ENCODE results near the gene KRTAP6-3.

Gene KRTAP6-3, protein sequence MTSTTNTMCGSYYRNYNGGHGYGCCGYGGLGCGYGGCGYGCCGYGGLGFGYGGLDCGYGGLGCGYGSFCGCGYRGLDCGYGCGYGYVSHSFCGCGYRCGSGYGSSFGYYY

DNA sequence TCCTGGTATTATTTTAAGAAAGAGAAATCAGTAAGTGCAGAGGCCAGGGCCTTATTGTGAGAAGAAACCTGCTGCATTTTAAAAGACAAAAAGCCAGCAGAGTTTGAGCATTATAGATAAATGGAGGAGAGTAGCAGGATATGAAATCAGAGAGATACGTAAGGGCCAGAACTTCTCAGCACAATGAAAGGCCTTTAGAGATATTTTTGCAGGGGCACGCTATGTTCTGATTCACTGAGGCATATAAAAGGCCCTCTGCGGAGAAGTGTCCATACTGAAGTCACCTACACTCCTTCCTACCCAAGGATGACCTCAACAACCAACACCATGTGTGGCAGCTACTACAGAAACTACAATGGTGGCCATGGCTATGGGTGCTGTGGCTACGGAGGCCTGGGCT, at the start of gene KRTAP6-3:
KRTAP6-3 (plus strand) TSS at position 301 of the 400 bp plus-strand sequence; CDS start at position 307, 6 bp downstream.
- DNase-seq (ENCODE audit: low spot score) = no peak

DNA sequence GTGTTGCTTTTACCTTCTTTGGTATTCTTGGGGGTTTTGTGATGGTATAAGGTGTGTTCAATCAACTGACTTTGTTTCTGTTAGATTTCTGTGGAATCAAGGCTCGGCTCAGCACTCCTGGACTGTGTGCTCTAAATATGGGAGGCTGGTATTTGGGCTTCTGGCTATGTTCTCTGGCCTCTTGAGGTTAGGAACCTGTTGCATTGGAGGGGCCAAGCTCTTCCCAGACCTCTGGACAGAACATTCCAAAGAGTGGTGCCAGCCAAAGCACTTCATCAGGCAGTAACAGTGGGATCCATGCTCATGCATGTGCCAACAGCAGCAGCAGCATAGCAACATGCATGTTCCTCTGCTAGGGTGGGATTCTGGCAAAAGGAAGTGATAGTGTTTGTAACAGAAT, 39.5 kb upstream of the KRTAP6-3 start:
- no peak for DNase-seq (ENCODE audit: low spot score)

DNA sequence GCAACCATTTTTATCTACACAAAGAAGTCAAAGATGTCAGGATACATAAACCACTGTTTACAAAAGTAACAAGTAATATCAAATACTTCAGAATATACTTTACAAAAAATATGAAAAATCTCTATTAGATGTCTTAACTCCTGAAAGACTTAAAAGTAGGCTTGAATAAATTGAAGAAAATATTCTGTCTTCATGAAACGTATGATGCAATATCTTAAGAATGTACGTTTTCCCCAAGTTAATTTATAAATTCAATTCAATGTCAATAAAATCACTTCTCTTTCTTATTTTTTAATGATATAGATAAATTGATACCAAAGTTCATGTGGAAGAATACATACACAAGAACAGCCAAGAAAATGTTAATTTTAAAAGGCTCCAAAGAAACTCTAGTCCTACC, 37.1 kb upstream of the KRTAP6-3 start:
- DNase-seq (ENCODE audit: low spot score) = no peak

DNA sequence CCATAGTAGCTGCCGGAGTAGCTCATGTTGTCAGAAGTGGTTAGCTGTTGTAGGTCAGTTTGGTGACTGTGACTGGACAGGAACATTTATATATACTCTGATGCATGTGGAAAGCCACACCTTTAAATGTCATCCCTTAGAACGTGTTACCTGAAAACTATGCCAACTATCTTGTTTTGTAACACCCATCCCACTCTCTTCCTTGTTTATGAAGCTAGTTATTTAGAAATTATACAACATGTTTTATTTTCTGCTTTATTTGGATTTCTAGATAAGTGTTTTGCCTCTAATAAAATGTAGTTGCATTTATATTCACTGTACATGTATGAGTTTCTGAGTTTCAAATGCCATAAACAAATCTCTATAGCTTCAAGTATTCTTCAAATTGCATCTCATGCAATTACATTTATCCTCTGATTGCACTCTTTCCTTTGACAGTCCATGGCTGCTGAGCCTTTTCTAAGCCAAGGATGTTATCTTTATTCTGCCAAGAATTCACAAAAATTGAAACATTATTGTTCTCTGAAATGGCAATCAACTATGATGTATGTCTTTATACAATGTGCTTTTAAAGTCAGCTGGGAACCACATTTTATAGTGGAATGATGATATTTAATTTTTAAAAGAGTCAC, 30.9 kb upstream of the KRTAP6-3 start, which contains the start of gene KRTAP19-7:
KRTAP19-7 (minus strand) TSS at position 51 of the 632 bp plus-strand sequence; CDS start at position 26, 25 bp downstream.
- no peak for DNase-seq (ENCODE audit: low spot score)

DNA sequence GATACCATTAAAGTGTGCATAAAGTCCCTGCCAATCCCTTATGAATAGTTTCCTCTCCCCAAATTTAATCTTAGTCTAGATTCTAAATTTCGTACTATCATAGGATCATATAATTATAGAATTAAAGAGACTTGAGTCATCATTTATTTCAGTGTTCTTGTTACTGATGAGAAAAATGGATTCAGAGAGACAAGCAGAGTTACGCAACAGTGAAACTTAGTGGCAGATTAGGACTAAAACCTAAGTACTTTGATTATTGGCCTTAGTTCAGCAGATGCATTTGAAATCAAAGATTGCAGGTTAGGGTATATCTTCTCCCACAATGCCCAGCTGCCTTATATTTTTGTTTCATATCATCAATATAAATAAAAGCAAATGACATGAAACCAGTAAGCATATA, 30.3 kb upstream of the KRTAP6-3 start:
- no peak for DNase-seq (ENCODE audit: low spot score)

DNA sequence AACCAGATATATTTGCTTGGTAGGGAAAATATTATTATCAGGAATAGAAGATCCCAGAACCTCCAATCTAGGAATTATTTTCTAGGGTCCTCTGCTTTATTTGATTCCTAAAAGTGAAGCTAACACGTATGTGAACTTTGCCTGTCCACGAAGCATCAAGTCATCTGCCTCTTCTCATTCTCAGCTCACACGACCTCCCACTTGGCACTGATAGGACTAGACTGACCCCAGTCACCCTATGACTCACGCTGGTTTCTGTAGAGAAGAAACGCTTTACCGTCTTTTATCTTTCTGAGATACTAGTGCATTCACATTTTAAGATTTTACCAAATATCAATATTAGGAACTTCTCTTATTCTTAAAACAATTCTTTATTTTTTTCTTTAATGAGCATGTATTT, 29.2 kb upstream of the KRTAP6-3 start:
- no peak for DNase-seq (ENCODE audit: low spot score)

DNA sequence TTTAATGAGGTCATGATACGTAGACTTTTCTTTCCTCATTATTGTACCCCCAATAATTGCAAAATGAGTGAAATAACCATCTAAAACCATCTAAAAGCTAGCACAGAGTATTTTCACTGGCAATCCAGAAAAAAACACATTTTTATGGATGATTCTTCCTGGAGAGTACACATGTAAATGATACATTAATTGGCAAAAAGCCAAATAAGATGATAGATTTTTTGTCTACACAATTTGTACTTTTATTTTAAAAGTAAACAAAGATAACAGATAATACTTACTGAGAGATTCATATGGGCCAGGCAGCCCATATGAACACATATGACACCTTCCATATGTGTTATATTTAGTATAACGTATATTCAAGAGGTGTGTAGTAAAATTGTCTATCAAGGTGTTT, 28.6 kb upstream of the KRTAP6-3 start:
- DNase-seq (ENCODE audit: low spot score) = no peak

DNA sequence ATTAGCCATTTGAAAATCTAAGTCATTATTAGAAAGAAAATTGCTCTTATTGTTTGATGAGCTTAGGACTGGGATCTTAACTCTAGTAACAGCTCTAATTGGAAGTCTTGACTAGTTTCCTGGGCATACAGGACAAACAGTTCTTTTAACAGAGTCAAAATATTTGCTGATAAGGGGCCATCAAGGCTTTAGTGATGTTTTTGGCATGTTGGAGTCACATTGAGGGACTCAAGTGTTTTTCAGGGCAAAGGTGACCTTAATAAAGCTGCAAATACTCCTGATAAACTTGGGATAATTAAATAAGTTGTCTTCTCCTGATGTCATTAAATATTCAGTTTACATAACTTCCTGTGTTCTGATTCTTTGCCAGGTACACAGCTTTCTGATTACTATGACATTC, 24.6 kb upstream of the KRTAP6-3 start:
- no peak for DNase-seq (ENCODE audit: low spot score)

DNA sequence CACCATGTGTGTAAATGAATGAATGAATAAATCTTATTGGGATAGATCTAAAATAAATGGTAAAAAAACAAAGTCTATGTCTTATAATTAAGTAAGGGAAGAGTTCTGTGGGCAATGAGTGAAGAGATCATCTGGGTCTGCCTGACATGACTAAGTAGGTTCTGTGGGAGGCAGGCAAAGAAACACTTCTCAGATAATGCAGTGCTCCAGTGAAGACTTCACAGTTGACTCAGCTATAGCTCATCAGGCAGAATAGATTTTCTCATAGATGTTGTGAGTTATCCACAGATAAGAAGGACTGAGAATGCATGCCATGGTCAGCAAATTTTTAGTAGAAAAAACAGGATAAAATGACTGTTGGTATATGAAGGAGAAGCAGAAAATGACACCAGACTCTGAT, 14.5 kb upstream of the KRTAP6-3 start:
- DNase-seq (ENCODE audit: low spot score) = no peak

DNA sequence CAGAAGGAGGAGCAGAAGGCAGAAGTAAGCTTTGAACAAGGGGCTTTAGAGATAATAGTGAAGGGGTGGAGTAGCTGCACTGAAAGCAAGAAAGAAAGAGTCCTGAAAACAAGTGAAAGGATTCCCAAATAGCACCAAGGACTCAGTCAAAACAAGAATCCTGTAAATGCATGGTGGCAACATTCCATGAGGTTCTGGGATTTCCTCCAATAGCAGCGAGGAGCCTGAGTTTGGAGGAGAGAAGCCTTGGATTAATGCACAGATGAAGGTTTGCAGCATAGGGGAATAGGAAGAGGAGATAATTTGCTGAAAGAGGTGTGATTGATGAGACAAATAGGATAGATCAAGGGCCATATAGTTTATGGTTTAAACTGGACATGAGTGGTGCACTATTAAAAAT, 12.9 kb upstream of the KRTAP6-3 start:
- DNase-seq (ENCODE audit: low spot score) = no peak

DNA sequence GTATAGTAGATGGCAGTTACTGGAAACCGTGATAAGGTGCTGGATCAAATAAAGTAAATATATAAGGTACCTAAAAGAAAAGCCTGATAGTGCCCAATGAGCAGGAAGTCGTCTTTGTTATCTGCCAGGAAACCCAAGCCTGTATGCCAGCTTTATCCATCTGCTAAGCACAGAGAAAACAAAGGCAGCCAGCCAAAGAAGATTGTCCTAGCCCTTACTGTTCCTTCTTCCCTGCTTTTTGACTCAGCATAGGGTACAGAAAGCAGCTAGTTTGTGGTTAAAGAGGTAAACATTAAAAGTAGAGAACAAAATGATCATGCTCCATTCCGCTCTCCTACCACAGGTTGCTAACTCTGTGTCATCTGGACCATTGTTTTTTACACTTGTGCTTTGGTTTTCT, 12.1 kb upstream of the KRTAP6-3 start:
- no peak for DNase-seq (ENCODE audit: low spot score)

DNA sequence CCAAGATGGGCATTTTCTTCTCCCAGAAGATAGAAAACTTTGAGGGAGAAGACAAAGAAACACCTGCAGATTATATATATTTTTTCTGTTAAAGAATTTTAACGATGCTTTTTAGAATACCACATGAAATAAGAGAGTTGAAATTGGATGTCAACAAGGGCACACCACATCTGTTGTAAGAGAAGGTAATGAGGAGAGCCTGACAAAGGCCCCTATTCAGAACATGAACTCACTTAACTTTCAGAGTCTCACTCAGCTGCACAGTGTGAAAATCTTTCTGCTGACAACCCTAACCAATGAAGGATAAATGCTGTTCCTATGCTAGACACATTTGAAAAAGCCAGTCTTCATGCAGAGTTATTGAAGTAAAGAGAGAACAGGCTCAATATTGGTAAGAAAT, 9.4 kb upstream of the KRTAP6-3 start:
- DNase-seq (ENCODE audit: low spot score) = no peak

DNA sequence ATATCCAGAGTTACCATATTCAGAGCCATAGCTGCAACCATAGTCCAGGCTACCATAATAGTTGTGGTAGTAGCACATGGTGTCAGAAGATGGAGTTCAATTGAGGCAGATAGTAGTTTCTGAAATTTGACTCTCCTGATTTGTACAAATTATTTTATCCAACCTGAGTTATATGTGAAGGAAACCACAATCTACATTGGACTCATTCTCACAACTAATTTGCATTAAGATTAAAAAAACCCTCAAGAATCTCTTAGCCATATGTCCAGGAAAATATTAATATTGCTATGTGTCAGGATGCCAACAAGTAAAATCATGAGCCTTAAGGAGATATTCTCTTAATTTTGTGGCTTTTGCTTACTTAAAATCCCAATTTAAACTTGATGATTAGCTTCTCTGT, 1.9 kb upstream of the KRTAP6-3 start, which contains the start of gene KRTAP22-2:
KRTAP22-2 (minus strand) TSS at position 101 of the 400 bp plus-strand sequence.
- DNase-seq (ENCODE audit: low spot score) = no peak

DNA sequence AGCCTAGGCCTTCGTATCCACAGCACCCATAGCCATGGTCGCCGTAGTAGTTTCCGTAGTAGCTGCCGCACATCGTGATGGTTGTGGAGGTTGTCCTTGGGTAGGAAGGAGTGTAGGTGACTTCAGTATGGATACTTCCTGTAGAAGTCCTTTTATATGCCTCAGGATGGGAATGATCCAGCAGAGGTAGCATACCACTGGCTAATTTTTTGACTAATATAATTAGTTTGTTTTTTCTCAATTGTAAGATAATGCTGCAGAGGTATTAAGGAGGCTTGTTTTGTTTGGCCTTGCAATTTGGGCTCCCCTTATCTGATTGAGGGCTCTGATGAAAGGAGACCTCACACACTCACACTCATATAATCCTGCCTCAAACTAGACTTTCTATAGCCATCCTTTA, 6.6 kb downstream of the KRTAP6-3 start, which contains the start of gene KRTAP6-2:
KRTAP6-2 (minus strand) TSS at position 101 of the 400 bp plus-strand sequence; CDS start at position 73, 28 bp downstream.
- DNase-seq (ENCODE audit: low spot score) = no peak

DNA sequence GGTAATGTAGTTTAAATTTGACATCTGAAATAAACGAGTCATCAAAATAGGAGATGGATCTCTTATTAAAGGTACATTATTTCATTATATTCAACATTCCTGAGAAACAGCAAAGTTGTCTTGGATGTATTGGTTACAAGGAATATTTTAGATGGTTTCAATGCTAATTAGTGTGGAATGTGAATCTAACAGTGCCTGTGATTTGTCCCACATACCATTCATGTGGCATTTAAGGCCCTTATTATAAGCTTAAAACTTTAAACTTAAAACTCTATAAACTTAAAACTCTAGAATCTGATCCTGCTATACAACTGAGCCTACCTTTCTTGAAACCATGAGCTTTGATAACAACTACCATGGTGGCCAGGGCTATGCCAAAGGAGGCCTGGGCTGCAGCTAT, 8.5 kb downstream of the KRTAP6-3 start, which contains the start of gene KRTAP22-1:
KRTAP22-1 (plus strand) TSS at position 301 of the 400 bp plus-strand sequence.
- DNase-seq (ENCODE audit: low spot score) = no peak

DNA sequence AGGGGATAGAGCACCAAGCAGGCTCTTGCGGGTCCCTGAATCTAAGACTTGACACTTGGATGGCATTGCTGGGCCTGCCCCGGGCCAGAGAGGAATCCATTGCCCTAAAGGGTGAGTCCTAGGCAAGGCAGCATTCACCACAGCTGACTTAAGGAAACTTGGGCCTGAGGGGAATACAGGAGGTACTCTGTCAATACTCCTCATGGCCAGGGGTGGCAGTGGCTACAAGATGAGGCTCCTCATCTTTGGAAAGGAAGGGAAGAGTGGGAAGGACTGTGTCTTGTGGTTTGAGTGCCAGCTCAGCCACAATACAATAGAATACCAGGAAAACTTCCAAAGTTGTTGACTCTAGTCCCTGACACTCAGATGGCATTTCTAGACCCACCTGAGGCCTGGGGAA, 13.7 kb downstream of the KRTAP6-3 start:
- no peak for DNase-seq (ENCODE audit: low spot score)

DNA sequence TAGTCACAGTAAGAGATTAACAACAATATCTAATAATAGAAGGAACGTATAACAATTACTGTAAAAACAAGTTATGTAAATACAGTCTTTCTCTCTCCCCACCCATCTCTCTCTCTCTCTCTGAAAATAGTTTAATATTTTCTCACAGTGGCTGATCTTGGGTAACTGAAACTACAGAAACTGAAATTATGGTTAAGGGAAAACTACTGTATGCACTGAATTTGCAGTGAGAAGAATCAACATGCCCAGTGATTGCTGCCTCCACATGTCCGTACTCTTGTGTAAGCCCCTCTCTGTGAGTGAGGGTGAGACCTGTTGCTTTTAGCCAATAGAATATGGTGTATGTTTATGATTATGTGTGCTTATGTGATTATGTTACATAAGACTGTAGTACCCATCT, 19.9 kb downstream of the KRTAP6-3 start:
- no peak for DNase-seq (ENCODE audit: low spot score)

DNA sequence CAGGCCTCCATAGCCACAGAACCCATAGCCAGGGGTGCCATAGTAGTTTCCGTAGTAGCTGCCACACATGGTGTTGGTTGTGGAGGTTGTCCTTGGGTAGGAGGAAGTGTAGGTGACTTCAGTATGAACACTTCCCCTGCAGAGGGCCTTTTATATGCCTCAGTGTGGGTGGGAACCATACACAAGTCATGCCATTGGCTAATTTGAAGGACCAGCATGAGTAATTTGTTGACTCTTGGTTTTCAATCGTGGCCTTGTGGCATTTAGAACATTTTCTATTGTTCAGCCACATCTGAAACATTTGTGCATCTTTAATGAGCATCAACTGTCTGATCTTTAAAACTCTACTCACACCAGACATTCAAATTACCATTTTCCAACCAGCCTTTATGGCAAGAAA, 21.6 kb downstream of the KRTAP6-3 start, which contains the start of gene KRTAP6-1:
KRTAP6-1 (minus strand) TSS at position 95 of the 400 bp plus-strand sequence; CDS start at position 69, 26 bp downstream.
- no peak for DNase-seq (ENCODE audit: low spot score)

DNA sequence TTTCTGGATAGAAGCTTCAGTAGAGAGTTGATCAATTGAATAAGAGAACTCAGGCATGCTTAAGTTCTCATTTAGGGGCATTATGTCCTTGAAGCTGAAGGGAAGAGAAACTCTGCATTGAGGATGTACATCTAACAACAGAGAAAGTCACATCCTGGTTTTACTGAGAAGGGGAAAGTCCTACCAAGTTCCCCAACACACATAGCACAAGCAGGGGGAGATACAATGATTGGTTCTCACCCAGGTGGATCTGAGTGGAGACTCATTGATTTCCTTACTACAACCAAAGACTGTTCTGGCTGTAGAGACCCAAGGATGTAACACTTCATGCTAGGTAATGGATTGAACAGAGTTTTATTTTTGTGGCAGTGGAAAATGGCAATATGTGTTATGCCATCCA, 23.0 kb downstream of the KRTAP6-3 start:
- DNase-seq (ENCODE audit: low spot score) = no peak

DNA sequence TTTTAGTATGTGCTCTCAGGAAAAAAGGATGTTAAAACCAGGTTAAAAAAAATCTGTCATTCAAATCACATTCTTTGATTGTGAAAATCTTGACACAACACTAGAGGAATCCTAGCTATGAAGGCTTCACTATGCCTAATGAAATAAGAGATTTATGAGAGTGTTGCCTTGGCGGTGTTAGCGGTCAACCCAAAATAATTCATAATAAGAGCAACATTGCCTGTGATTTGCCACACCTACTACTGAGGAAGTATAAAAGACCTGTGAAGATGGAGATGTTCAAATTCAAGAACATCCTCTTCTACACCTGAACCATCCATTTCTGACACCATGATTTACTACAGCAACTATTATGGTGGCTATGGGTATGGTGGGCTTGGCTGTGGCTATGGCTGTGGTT, 23.9 kb downstream of the KRTAP6-3 start, which contains the start of gene KRTAP20-1:
KRTAP20-1 (plus strand) TSS at position 301 of the 400 bp plus-strand sequence; CDS start at position 331, 30 bp downstream.
- DNase-seq (ENCODE audit: low spot score) = no peak

DNA sequence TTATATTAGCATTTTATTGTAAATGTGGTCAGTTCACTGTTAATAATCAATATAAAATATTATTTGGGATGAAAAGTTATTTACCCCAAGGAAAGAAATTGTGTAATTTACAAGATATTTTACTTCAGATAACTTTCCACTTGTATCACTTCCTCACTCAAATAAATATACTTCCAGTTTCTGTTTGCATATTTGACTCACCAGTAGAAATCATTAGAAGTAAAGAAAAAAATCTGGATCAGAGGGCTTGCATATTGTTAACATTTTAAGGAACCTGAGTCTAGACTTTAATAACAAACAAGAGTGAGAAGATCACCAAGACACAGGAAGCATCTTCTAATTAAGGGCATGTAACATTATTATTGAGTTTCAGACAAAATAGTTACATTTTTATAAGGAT, 27.8 kb downstream of the KRTAP6-3 start:
- DNase-seq (ENCODE audit: low spot score) = no peak

DNA sequence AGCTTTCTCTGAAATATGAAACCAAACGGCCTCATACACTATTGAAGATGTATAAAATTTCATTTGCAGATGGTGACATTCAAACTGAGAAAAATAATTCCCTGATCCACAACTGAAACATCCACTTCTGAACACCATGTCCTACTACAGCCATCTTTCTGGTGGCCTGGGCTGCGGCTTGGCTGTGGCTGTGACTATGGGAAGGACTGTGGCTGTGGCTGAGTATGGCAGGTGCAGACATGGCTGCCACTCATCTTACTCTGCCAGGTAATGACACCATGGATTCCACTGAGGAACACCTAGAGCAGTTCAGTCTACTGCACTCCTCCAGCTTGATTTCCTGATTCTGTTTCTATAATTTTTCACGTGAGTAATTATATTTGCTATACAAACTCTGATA, 28.3 kb downstream of the KRTAP6-3 start, which contains the start of gene KRTAP20-4:
KRTAP20-4 (plus strand) TSS at position 106 of the 400 bp plus-strand sequence.
- DNase-seq (ENCODE audit: low spot score) = no peak

DNA sequence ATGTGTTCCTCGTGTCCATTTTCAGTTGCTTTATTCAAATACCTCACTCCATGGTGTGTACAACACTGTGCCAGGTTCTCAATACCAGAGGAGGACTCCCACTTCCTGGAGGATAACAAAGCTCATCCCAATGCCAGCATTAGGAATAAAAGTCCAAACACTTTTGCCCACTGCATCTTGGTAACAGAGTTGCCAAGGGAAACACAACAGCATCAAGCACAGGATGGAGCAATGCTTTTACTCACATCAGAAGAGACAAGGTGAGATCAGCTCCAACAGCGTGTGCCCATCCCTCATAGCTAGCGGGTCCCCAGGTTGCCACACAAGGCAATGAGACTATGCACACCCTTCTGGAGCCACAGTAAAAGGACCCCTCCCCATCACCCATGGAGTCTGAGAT, 31.1 kb downstream of the KRTAP6-3 start:
- no peak for DNase-seq (ENCODE audit: low spot score)
